Stimulated activated CD4-positive, alpha-beta T cell treated with anti-CD3 and anti-CD28 coated beads, Interleukin-4, amount 100 ng/mL, for 1 hour (primary cell): ENCODE results near the gene RCE1.

ENCODE experiments used
- DNase-seq: peaks from one replicate; pipeline ENCODE4 v3.0.0-alpha.2; 2020

The RCE1 gene

GRCh38 chr11:66857927-66858185 lies 14.6 kb downstream of the RCE1 start:
- DNase-seq: no peak

- no peak for DNase-seq
These were observed 15.1 kb downstream of the RCE1 start for GRCh38 chr11:66858186-66858938.

GRCh38 chr11:66858939-66859685 lies 15.9 kb downstream of the RCE1 start:
- DNase-seq: no peak

GRCh38 chr11:66859686-66860448 lies 16.6 kb downstream of the RCE1 start:
- DNase-seq: no peak

- DNase-seq: no peak
These were observed 17.2 kb downstream of the RCE1 start for GRCh38 chr11:66860449-66860831.

GRCh38 chr11:66861038-66861773 lies 18.0 kb downstream of the RCE1 start:
- no peak for DNase-seq

GRCh38 chr11:66861774-66862558 lies 18.7 kb downstream of the RCE1 start:
- DNase-seq: no peak

- DNase-seq: no peak
These were observed 19.4 kb downstream of the RCE1 start for GRCh38 chr11:66862559-66863037.

GRCh38 chr11:66863428-66864125 lies 20.3 kb downstream of the RCE1 start:
- no peak for DNase-seq

GRCh38 chr11:66864172-66864901 lies 21.1 kb downstream of the RCE1 start:
- DNase-seq: no peak

- no peak for DNase-seq
These were observed 21.9 kb downstream of the RCE1 start for GRCh38 chr11:66864924-66865697.

GRCh38 chr11:66866007-66866406 lies 22.8 kb downstream of the RCE1 start:
- no peak for DNase-seq

- no peak for DNase-seq
These were observed 23.3 kb downstream of the RCE1 start for GRCh38 chr11:66866511-66866986.

GRCh38 chr11:66867425-66868040 lies 24.3 kb downstream of the RCE1 start:
- DNase-seq: no peak

GRCh38 chr11:66868082-66868725 lies 25.0 kb downstream of the RCE1 start:
- DNase-seq: no peak

GRCh38 chr11:66868726-66869566 lies 25.7 kb downstream of the RCE1 start:
- DNase-seq: peak; percentile 83

GRCh38 chr11:66869567-66869870 lies 26.3 kb downstream of the RCE1 start:
- DNase-seq: no peak

- no peak for DNase-seq
These were observed 26.9 kb downstream of the RCE1 start for GRCh38 chr11:66870131-66870530.
